HepG2 (cell line): ENCODE measurements around the gene GRK3. TPM values are rescaled to one million over a fixed set of nuclear protein-coding genes. Genes with fewer than 3 reads are reported as not detected.

ENCODE experiments used
- ATAC-seq: fragments of 200-7000 bp; cut with Tn5 transposase; 3 replicates; pipeline ENCODE4 v1.9.1; 2020; ENCODE audit warnings: mild to moderate bottlenecking, moderate library complexity
- BruUV-seq: library from RNA; stranded (reverse); fragments of 400-500 nt; replicated peaks from 2 replicates; lab custom pipeline; 2021; lab: Mats Ljungman, UMichigan
- CTCF ChIA-PET: fragments of 300-600 bp; formaldehyde crosslinking; extraction: SDS; loops from one replicate; lab custom pipeline; 2021; ENCODE audit warnings: low total read pairs, inconsistent platforms, low intra/inter-chr PET ratio; lab: Yijun Ruan, JAX
- POLR2A ChIA-PET: fragments of 350-600 bp; sonication (Branson Sonifier 250); formaldehyde crosslinking; loops from one replicate; lab custom pipeline; 2020; ENCODE audit warnings: antibody characterized with exemption, inconsistent platforms; lab: Yijun Ruan, JAX
- DNase-seq: peaks from one replicate; pipeline ENCODE4 v3.0.0-alpha.2; 2015; ENCODE audit warnings: low spot score
- FAIRE-seq: peaks from 3 replicates; lab custom pipeline; 2011; peaks lifted over from hg19 to GRCh38; lab: Jason Lieb, UNC
- H2AFZ ChIP-seq: one replicate; pipeline ENCODE4 v1.6.1; 2011; ENCODE audit warnings: low read length, inconsistent platforms
- H3K27ac ChIP-seq: fragments of 300-600 bp; 3 replicates; pipeline ENCODE4 v1.8.0; 2011; ENCODE audit warnings: mixed run types, mild to moderate bottlenecking, mixed read lengths, low read length, inconsistent platforms; ENCODE audit not compliant: insufficient read depth; ENCODE audit errors: extremely low read length
- H3K27me3 ChIP-seq, 2 experiments: fragments of 200-600 bp in 1 of 2; 2 replicates in 1 of 2; 3 replicates in 1 of 2; pipeline versions ENCODE4 v1.6.0 to v1.8.0; 2011; ENCODE audit warnings: low read length in 2 of 2, mild to moderate bottlenecking in 2 of 2, moderate library complexity in 2 of 2, inconsistent platforms in 1 of 2; ENCODE audit not compliant: insufficient read depth in 2 of 2, control insufficient read depth in 1 of 2
- H3K36me3 ChIP-seq, 2 experiments: fragments of 200-600 bp in 1 of 2; replicated peaks in 1 of 2; 2 replicates in 1 of 2; 3 replicates in 1 of 2; pipeline versions ENCODE4 v1.5.1 to v1.8.0; 2011; ENCODE audit warnings: low read length in 2 of 2, inconsistent platforms in 1 of 2; ENCODE audit not compliant: insufficient read depth in 2 of 2, control insufficient read depth in 1 of 2
- H3K4me1 ChIP-seq: 2 replicates; pipeline ENCODE4 v1.5.1; 2012; ENCODE audit warnings: low read length, inconsistent platforms; ENCODE audit not compliant: insufficient read depth
- H3K4me2 ChIP-seq: 2 replicates; pipeline ENCODE4 v1.6.0; 2011; ENCODE audit warnings: low read depth, low read length, inconsistent platforms
- H3K4me3 ChIP-seq, 3 experiments: fragments of 200-600 bp in 1 of 3; sonication (generic), shearing (Covaris generic) in 1 of 3; replicated peaks in 1 of 3; 2 replicates each; pipeline ENCODE4 v1.5.1; 2011 to 2016; ENCODE audit warnings: low read length in 3 of 3, inconsistent platforms in 2 of 3, low read depth in 2 of 3, mild to moderate bottlenecking in 2 of 3, control low read depth in 1 of 3, mixed read lengths in 1 of 3; ENCODE audit not compliant: insufficient read depth in 1 of 3
- H3K79me2 ChIP-seq: one replicate; pipeline ENCODE4 v1.6.1; 2011; ENCODE audit warnings: low read length, inconsistent platforms; ENCODE audit not compliant: insufficient read depth
- H3K9ac ChIP-seq: 2 replicates; pipeline ENCODE4 v1.6.0; 2011; ENCODE audit warnings: mild to moderate bottlenecking, low read depth, low read length, inconsistent platforms; ENCODE audit not compliant: insufficient read depth
- H3K9me3 ChIP-seq: 2 replicates; pipeline ENCODE4 v1.5.1; 2012; ENCODE audit warnings: mild to moderate bottlenecking, low read length
- H4K20me1 ChIP-seq: 2 replicates; pipeline ENCODE4 v1.6.0; 2011; ENCODE audit warnings: inconsistent platforms, mild to moderate bottlenecking, low read length, moderate library complexity; ENCODE audit not compliant: insufficient read depth
- EHMT2 ChIP-seq: fragments of 200-600 bp; sonication (generic); IDR thresholded peaks from 2 replicates; pipeline ENCODE4 v1.7.0; 2017; ENCODE audit warnings: antibody characterized with exemption, low read depth, low read length, borderline replicate concordance
- FLYWCH1 ChIP-seq: sonication (generic); formaldehyde crosslinking; IDR thresholded peaks from 2 replicates; pipeline ENCODE4 v1.8.1; 2023; ENCODE audit warnings: mild to moderate bottlenecking, missing genetic modification reagents
- GATA4 ChIP-seq: sonication (generic); IDR thresholded peaks from 2 replicates; pipeline ENCODE4 v1.6.1; 2016; ENCODE audit warnings: antibody characterized with exemption, low read depth, borderline replicate concordance
- HNRNPLL ChIP-seq: fragments of 200-400 bp; formaldehyde crosslinking; IDR thresholded peaks from 2 replicates; pipeline ENCODE4 v1.6.1; 2017; ENCODE audit warnings: mild to moderate bottlenecking, low read depth, low read length; ENCODE audit not compliant: poor library complexity, severe bottlenecking
- HOXA7 ChIP-seq: sonication (generic); formaldehyde crosslinking; IDR thresholded peaks from 2 replicates; pipeline ENCODE4 v1.8.1; 2022; ENCODE audit warnings: mild to moderate bottlenecking, missing genetic modification reagents, moderate library complexity
- NFKBIZ ChIP-seq: IDR thresholded peaks from 2 replicates; pipeline ENCODE4 v1.6.1; 2018; ENCODE audit warnings: missing genetic modification reagents, missing compliant biosample characterization
- NR2C2 ChIP-seq: sonication (generic); formaldehyde crosslinking; IDR thresholded peaks from 2 replicates; pipeline ENCODE4 v1.4.0; 2020; ENCODE audit warnings: missing genetic modification reagents, mild to moderate bottlenecking, moderate library complexity, borderline replicate concordance
- PCBP1 ChIP-seq: fragments of 200-400 bp; formaldehyde crosslinking; IDR thresholded peaks from 2 replicates; pipeline ENCODE4 v1.6.1; 2017; ENCODE audit warnings: mild to moderate bottlenecking, low read depth, low read length, borderline replicate concordance
- SOX13 ChIP-seq, 3 experiments: fragments of 450-650 bp in 1 of 3; sonication (generic) in 1 of 3; formaldehyde crosslinking in 1 of 3; IDR thresholded peaks in 2 of 3; conservative IDR thresholded peaks in 1 of 3; 2 replicates each; pipeline versions ENCODE4 v1.5.0 to v1.6.1; 2016 to 2020; ENCODE audit warnings: antibody characterized with exemption in 1 of 3, mild to moderate bottlenecking in 1 of 3, missing compliant biosample characterization in 1 of 3, missing genetic modification reagents in 1 of 3, moderate library complexity in 1 of 3
- ZFP36L2 ChIP-seq: sonication (generic); formaldehyde crosslinking; IDR thresholded peaks from 2 replicates; pipeline ENCODE4 v1.4.0; 2020; ENCODE audit warnings: missing genetic modification reagents
- ZFP82 ChIP-seq: sonication (generic); formaldehyde crosslinking; IDR thresholded peaks from 2 replicates; pipeline ENCODE4 v1.5.1; 2020; ENCODE audit warnings: mild to moderate bottlenecking, missing genetic modification reagents, borderline replicate concordance
- ZNF577 ChIP-seq: sonication (generic); formaldehyde crosslinking; IDR thresholded peaks from 2 replicates; pipeline ENCODE4 v1.4.0; 2020; ENCODE audit warnings: mild to moderate bottlenecking, low read depth, missing genetic modification reagents, borderline replicate concordance
- ZNF605 ChIP-seq: sonication (generic); formaldehyde crosslinking; IDR thresholded peaks from 2 replicates; pipeline ENCODE4 v1.8.0; 2022; ENCODE audit warnings: mild to moderate bottlenecking, missing genetic modification reagents
- ZNF775 ChIP-seq: sonication (generic); formaldehyde crosslinking; IDR thresholded peaks from 2 replicates; pipeline ENCODE4 v1.4.0; 2020; ENCODE audit warnings: missing genetic modification reagents, mild to moderate bottlenecking, moderate library complexity, borderline replicate concordance
- WGBS: methylation state at CpG from one replicate; pipeline ENCODE4 v1.1.6; 2017; ENCODE audit warnings: low lambda C conversion rate; 5-methylcytosine and 5-hydroxymethylcytosine counted together
- in situ Hi-C: cut with HindIII; loops from 2 replicates; pipeline ENCODE4 v1.10.0; 2017; ENCODE audit warnings: low pct_unique_long_range_greater_than_20kb; ENCODE audit not compliant: extremely low pct_ligation_motif_present
- intact Hi-C: fragments of 100-400 bp; cut with micrococcal nuclease; formaldehyde crosslinking; loops from one replicate; pipeline ENCODE4 v1.10.0; 2022; ENCODE audit not compliant: unreplicated experiment
- polyA plus RNA-seq, 8 experiments: library from polyadenylated mRNA; depleted of rRNA in 3 of 8; stranded (reverse) in 7 of 8; unstranded in 1 of 8; fragments of >200 nt; fragmentation: Illumina TruSeq in 4 of 8; extraction: Trizol in 4 of 8; gene quantifications; 2 replicates each; pipeline versions ENCODE4 v1.2.1 to v1.2.3, GENCODE V29; 2011 to 2016; ENCODE audit warnings: low read depth in 4 of 8, missing spikeins in 1 of 8, mixed read lengths in 1 of 8; ENCODE audit not compliant: insufficient read depth in 1 of 8
- total RNA-seq, 5 experiments: library from RNA; depleted of rRNA; stranded (reverse); fragments of >200 nt; fragmentation: Illumina TruSeq; extraction: Trizol; gene quantifications; 2 replicates each; pipeline ENCODE4 v1.2.3, GENCODE V29; 2016; ENCODE audit warnings: low read depth in 1 of 5
- TF ChIP-seq, protein P1 (sequence below): sonication (generic); formaldehyde crosslinking; IDR thresholded peaks from 2 replicates; pipeline ENCODE4 v1.8.1; 2023; ENCODE audit warnings: mild to moderate bottlenecking, missing genetic modification reagents
- TF ChIP-seq, protein P2 (sequence below): sonication (generic); formaldehyde crosslinking; IDR thresholded peaks from 2 replicates; pipeline ENCODE4 v1.5.0; 2020; ENCODE audit warnings: mild to moderate bottlenecking, missing genetic modification reagents
- TF ChIP-seq, protein P3 (sequence below): sonication (generic); formaldehyde crosslinking; IDR thresholded peaks from 2 replicates; pipeline ENCODE4 v1.4.0; 2020; ENCODE audit warnings: mild to moderate bottlenecking, missing genetic modification reagents

Gene GRK3
- total and polyA plus RNA-seq, 2 of the 13 experiments (the other 11 are each of a cell fraction or from before 2014, with no cell fraction given) = 8.5 to 16.7 TPM

DNA sequence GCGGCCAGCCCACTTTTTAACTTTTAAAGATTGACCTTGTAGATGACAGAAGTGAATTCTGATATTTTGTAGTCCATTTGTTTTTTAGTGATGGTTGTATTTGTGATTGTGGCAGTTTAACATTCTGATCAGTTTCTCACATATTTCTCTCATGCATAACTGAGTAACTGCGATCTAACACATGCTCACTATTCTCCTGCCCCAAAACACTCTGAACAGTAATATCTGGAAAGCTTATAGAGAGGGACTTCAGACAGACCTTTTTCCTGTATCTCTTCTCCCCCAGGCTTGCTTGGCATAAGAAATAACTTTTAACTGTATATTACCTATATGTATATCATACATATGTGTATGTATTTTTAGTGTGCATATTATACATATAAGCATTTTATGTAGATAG, 140.2 kb downstream of the GRK3 start (continued):
- TF ChIP-seq, protein P1, sequence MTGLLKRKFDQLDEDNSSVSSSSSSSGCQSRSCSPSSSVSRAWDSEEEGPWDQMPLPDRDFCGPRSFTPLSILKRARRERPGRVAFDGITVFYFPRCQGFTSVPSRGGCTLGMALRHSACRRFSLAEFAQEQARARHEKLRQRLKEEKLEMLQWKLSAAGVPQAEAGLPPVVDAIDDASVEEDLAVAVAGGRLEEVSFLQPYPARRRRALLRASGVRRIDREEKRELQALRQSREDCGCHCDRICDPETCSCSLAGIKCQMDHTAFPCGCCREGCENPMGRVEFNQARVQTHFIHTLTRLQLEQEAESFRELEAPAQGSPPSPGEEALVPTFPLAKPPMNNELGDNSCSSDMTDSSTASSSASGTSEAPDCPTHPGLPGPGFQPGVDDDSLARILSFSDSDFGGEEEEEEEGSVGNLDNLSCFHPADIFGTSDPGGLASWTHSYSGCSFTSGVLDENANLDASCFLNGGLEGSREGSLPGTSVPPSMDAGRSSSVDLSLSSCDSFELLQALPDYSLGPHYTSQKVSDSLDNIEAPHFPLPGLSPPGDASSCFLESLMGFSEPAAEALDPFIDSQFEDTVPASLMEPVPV (CRISPR knock-in tag) = no peak
- TF ChIP-seq NR2C2 (CRISPR knock-in tag) = no peak
- no peak for TF ChIP-seq EHMT2
- TF ChIP-seq NFKBIZ (CRISPR knock-in tag) = no peak
- TF ChIP-seq ZFP82 = no peak
- TF ChIP-seq ZNF577 (CRISPR knock-in tag) = no peak
- TF ChIP-seq SOX13 (IDR thresholded peaks at IDR 0.05) = no peak
- no peak for TF ChIP-seq SOX13 (CRISPR knock-in tag; conservative IDR thresholded peaks at IDR 0.05 in 1 of 2, IDR thresholded peaks at IDR 0.05 in 1 of 2)
- TF ChIP-seq HOXA7 (CRISPR knock-in tag) = no peak

DNA sequence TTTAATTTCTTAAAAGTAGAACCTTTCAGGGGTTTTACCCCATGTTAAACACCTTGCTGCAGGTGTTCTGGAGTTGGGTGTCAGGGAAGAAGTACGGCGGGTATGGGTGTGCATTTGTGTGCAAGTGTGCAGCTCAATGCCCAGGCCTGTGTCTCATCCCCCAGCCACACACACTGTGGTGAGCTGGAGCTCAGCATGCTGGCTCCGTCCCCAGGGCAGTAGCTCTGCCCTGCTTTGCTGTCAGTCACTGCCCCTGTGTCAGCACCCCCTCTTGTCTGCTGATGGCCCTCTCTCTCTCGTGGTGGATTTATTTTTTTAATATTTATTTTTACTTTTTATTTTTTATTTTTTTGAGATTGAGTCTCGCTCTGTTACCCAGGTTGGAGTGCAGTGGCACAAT, 141.7 kb downstream of the GRK3 start:
- Histone ChIP-seq H3K4me1 (no peaks in the 10 kb centered on the region), H3K4me3 (no peak overlapping the region), H4K20me1 (no peaks in the 10 kb centered on the region; the same call in 1 of the 2 replicates), H3K9me3 (no peaks in the 10 kb centered on the region), H3K9ac (no peak overlapping the region), H3K79me2 (no peaks in the 10 kb centered on the region), H2AFZ (no peak overlapping the region), H3K27me3 (no peaks in the 10 kb centered on the region), H3K4me2 (no peak overlapping the region), H3K36me3 (peaks cover 5 to 16% of the 10 kb centered on the region in 2 experiments; a peak in 3 of 5 replicates), H3K27ac (no peak overlapping the region)
- BruUV-seq = no TSS peak
- FAIRE-seq (no peak), DNase-seq (no peak), ATAC-seq (no peak)
- 98% methylated on average over 5 of the region's 5 CpGs for WGBS
- ChIA-PET CTCF (no interaction called here), POLR2A (no interaction called here)
- intact Hi-C loops = no loop called here
- in situ Hi-C loops = no loop called here
- TF ChIP-seq PCBP1 (no peak), GATA4 (no peak), FLYWCH1 (CRISPR knock-in tag) (no peak), ZNF775 (no peak), HNRNPLL (no peak), ZFP36L2 (CRISPR knock-in tag) (no peak), ZNF605 (CRISPR knock-in tag) (no peak)
- TF ChIP-seq, protein P2, sequence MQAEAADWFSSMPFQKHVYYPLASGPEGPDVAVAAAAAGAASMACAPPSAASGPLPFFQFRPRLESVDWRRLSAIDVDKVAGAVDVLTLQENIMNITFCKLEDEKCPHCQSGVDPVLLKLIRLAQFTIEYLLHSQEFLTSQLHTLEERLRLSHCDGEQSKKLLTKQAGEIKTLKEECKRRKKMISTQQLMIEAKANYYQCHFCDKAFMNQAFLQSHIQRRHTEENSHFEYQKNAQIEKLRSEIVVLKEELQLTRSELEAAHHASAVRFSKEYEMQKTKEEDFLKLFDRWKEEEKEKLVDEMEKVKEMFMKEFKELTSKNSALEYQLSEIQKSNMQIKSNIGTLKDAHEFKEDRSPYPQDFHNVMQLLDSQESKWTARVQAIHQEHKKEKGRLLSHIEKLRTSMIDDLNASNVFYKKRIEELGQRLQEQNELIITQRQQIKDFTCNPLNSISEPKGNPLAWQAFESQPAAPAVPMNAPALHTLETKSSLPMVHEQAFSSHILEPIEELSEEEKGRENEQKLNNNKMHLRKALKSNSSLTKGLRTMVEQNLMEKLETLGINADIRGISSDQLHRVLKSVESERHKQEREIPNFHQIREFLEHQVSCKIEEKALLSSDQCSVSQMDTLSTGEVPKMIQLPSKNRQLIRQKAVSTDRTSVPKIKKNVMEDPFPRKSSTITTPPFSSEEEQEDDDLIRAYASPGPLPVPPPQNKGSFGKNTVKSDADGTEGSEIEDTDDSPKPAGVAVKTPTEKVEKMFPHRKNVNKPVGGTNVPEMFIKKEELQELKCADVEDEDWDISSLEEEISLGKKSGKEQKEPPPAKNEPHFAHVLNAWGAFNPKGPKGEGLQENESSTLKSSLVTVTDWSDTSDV (CRISPR knock-in tag) = no peak
- TF ChIP-seq, protein P3, sequence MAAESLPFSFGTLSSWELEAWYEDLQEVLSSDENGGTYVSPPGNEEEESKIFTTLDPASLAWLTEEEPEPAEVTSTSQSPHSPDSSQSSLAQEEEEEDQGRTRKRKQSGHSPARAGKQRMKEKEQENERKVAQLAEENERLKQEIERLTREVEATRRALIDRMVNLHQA (CRISPR knock-in tag) = no peak
